B cell (primary cell): ENCODE data around the gene SPAAR. TPM values are rescaled to one million over a fixed set of nuclear protein-coding genes. Genes with fewer than 3 reads are reported as not detected.

Experiments
- ATAC-seq: fragments of 200-7000 bp; cut with Tn5 transposase; one replicate; pipeline ENCODE4 v1.10.0; 2021; ENCODE audit warnings: low read depth, mild to moderate bottlenecking, moderate number of reproducible peaks, moderate library complexity
- CTCF ChIA-PET: fragments of 350-600 bp; sonication (Branson Sonifier 250); formaldehyde crosslinking; loops from one replicate; lab custom pipeline; 2021; ENCODE audit warnings: antibody characterized with exemption, inconsistent platforms; lab: Charles Lee
- POLR2A ChIA-PET: fragments of 350-600 bp; sonication (Branson Sonifier 250); formaldehyde crosslinking; loops from one replicate; lab custom pipeline; 2021; ENCODE audit warnings: antibody characterized with exemption; lab: Charles Lee
- DNase-seq: peaks from one replicate; pipeline ENCODE4 v3.0.0; 2013
- H2AFZ ChIP-seq: 2 replicates; pipeline ENCODE4 v1.6.1; 2012; ENCODE audit warnings: mild to moderate bottlenecking, low read depth, low read length; ENCODE audit not compliant: insufficient read depth, poor library complexity, severe bottlenecking
- H3K27ac ChIP-seq, 2 donors: 1 replicate in 1 of 2; 2 replicates in 1 of 2; pipeline ENCODE4 v1.5.1; 2012 to 2013; ENCODE audit warnings: low read length in 2 of 2, mild to moderate bottlenecking in 2 of 2, moderate library complexity in 1 of 2
- H3K27me3 ChIP-seq, 4 experiments: fragments of 200-600 bp in 1 of 4; sonication (generic) in 1 of 4; replicated peaks in 1 of 4; 1 replicate in 2 of 4; 2 replicates in 2 of 4; pipeline versions ENCODE4 v1.6.1 to v1.7.0; 2013 to 2016; ENCODE audit warnings: low read length in 3 of 4, mild to moderate bottlenecking in 2 of 4, mixed read lengths in 1 of 4, moderate library complexity in 1 of 4; ENCODE audit not compliant: insufficient read depth in 4 of 4, control insufficient read depth in 3 of 4; ENCODE audit errors: control extremely low read depth in 1 of 4
- H3K36me3 ChIP-seq, 2 experiments: replicated peaks in 1 of 2; 1 replicate in 1 of 2; 2 replicates in 1 of 2; pipeline versions ENCODE4 v1.6.1 to v1.7.1; 2013; ENCODE audit warnings: low read length in 1 of 2; ENCODE audit not compliant: insufficient read depth in 2 of 2, control insufficient read depth in 1 of 2; ENCODE audit errors: control extremely low read depth in 1 of 2, extremely low read depth in 1 of 2
- H3K4me1 ChIP-seq, 2 donors: fragments of 200-600 bp in 1 of 2; sonication (generic) in 1 of 2; 1 replicate in 1 of 2; 2 replicates in 1 of 2; pipeline versions ENCODE4 v1.5.1 to v1.6.1; 2013 to 2017; ENCODE audit warnings: low read length in 2 of 2; ENCODE audit not compliant: control insufficient read depth in 2 of 2, insufficient read depth in 2 of 2
- H3K4me2 ChIP-seq: replicated peaks from 2 replicates; pipeline ENCODE3; 2012; ENCODE audit warnings: mild to moderate bottlenecking, low read depth, low read length; ENCODE audit not compliant: poor library complexity, severe bottlenecking
- H3K4me3 ChIP-seq, 5 experiments: fragments of 200-600 bp in 1 of 5; sonication (generic) in 1 of 5; 1 replicate in 3 of 5; 2 replicates in 2 of 5; pipeline versions ENCODE4 v1.5.1 to v1.7.0; 2011 to 2016; ENCODE audit warnings: low read length in 4 of 5, mild to moderate bottlenecking in 4 of 5, low read depth in 2 of 5, control low read depth in 1 of 5, moderate library complexity in 1 of 5; ENCODE audit not compliant: insufficient read depth in 1 of 5; ENCODE audit errors: control extremely low read depth in 1 of 5, extremely low read depth in 1 of 5
- H3K79me2 ChIP-seq: fragments of 200-600 bp; sonication (generic); one replicate; pipeline ENCODE4 v1.6.0; 2016; ENCODE audit warnings: low read length; ENCODE audit not compliant: control insufficient read depth, insufficient read depth
- H3K9ac ChIP-seq: fragments of 200-600 bp; sonication (generic); 2 replicates; pipeline ENCODE4 v1.6.1; 2017; ENCODE audit warnings: mild to moderate bottlenecking, low read length, moderate library complexity
- H3K9me3 ChIP-seq, 3 donors: one replicate each; pipeline versions ENCODE4 v1.6.1 to v1.7.1; 2013; ENCODE audit warnings: low read length in 2 of 3; ENCODE audit not compliant: control insufficient read depth in 2 of 3, insufficient read depth in 1 of 3; ENCODE audit errors: control extremely low read depth in 1 of 3
- H4K20me1 ChIP-seq: 2 replicates; pipeline ENCODE4 v1.6.0; 2012; ENCODE audit warnings: mild to moderate bottlenecking, low read length; ENCODE audit not compliant: insufficient read depth, control insufficient read depth, poor library complexity, severe bottlenecking
- H3K27ac Mint-ChIP-seq: one replicate; pipeline ENCODE4 v1.8.0; 2021; ENCODE audit warnings: mixed read lengths
- H3K27me3 Mint-ChIP-seq: one replicate; pipeline ENCODE4 v1.8.0; 2021; ENCODE audit warnings: mixed read lengths
- H3K4me1 Mint-ChIP-seq: one replicate; pipeline ENCODE4 v1.8.0; 2021; ENCODE audit warnings: mixed read lengths
- H3K4me3 Mint-ChIP-seq: one replicate; pipeline ENCODE4 v1.8.0; 2021; ENCODE audit warnings: mixed read lengths
- H3K9me3 Mint-ChIP-seq: one replicate; pipeline ENCODE4 v1.8.0; 2022; ENCODE audit warnings: mixed read lengths; ENCODE audit not compliant: insufficient read depth
- EZH2 ChIP-seq: IDR thresholded peaks from 2 replicates; pipeline ENCODE4 v1.6.1; 2012; ENCODE audit warnings: borderline replicate concordance, low read depth, mild to moderate bottlenecking, moderate library complexity, low read length; ENCODE audit not compliant: insufficient read depth, poor library complexity, severe bottlenecking
- WGBS: methylation state at CpG from one replicate; pipeline ENCODE4 v1.1.5; 2013; ENCODE audit warnings: missing lambda C conversion rate; ENCODE audit not compliant: insufficient coverage; 5-methylcytosine and 5-hydroxymethylcytosine counted together
- intact Hi-C: fragments of 100-400 bp; cut with micrococcal nuclease; formaldehyde crosslinking; loops from one replicate; pipeline ENCODE4 v1.10.0; 2022
- polyA plus RNA-seq: library from polyadenylated mRNA; depleted of rRNA; stranded (reverse); fragments of >200 nt; gene quantifications from 2 replicates; pipeline ENCODE4 v1.2.3, GENCODE V29; 2012
- total RNA-seq, 2 donors: library from RNA; stranded (reverse); fragments of 120-200 nt in 1 of 2; gene quantifications; 1 replicate in 1 of 2; 2 replicates in 1 of 2; pipeline versions ENCODE4 v1.2.3 to v1.2.4, GENCODE V29; 2013 to 2022
- TF ChIP-seq, protein P1 (sequence below): fragments of 200-600 bp; IDR thresholded peaks from one replicate; pipeline ENCODE4 v1.8.0; 2022; ENCODE audit warnings: antibody characterized with exemption, mild to moderate bottlenecking

The SPAAR gene
- total and polyA plus RNA-seq, 2 donors (not counting 1 experiment from before 2014, with no cell fraction given) = not detected

DNA sequence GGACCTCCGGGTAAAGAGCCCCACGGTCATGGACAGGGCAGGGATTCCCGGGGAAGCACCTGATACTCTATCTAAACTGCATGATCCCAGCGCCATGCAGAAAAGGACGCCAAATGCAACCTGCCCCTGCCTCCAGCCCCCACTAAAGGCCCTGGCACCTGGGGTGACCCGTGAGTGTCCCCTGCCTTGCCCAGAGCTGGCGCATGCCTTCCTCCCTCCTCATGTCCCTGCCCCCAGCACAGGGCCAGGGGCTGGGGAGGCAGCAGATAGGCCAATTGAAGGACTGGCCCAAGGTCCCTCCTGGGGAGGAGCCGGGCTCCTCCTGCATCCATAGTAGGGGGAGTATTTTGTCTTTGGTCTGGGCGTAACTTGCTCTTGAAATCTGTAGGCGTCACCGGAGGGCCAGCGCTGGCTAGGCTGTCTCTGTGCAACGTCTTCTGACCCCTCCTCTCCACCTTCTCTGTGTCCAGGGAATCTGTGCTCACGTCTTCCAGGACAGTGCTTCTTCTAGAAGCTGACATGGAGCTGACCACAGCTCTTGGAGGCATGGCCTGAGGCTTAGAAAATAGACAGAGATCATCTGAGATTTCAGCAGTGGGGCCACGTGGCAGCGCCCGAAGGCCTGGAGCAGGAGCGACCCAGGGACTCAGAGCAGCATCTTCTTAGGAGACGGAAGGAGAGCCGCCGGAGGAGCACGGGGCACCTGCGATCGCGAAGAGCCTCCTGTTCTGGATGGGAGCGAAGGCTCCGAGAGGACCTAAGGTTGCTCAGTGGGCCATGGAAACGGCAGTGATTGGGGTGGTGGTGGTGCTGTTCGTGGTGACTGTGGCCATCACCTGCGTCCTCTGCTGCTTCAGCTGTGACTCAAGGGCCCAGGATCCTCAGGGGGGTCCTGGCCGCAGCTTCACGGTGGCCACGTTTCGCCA, 660 bp downstream of the SPAAR start:
- no peak overlapping the region for H3K4me3 ChIP-seq
- ATAC-seq (no peak), DNase-seq (no peak)
- H3K27ac ChIP-seq = no peak overlapping the region
- POLR2A ChIA-PET = no interaction called here
- Mint-ChIP-seq H3K27ac (no peak overlapping the region), H3K27me3 (peaks cover 21% of the 10 kb centered on the region), H3K9me3 (no peaks in the 10 kb centered on the region), H3K4me3 (no peak overlapping the region), H3K4me1 (peaks cover 7% of the 10 kb centered on the region)
- H4K20me1 ChIP-seq = no peaks in the 10 kb centered on the region
- no peak for TF ChIP-seq EZH2
- TF ChIP-seq, protein P1, sequence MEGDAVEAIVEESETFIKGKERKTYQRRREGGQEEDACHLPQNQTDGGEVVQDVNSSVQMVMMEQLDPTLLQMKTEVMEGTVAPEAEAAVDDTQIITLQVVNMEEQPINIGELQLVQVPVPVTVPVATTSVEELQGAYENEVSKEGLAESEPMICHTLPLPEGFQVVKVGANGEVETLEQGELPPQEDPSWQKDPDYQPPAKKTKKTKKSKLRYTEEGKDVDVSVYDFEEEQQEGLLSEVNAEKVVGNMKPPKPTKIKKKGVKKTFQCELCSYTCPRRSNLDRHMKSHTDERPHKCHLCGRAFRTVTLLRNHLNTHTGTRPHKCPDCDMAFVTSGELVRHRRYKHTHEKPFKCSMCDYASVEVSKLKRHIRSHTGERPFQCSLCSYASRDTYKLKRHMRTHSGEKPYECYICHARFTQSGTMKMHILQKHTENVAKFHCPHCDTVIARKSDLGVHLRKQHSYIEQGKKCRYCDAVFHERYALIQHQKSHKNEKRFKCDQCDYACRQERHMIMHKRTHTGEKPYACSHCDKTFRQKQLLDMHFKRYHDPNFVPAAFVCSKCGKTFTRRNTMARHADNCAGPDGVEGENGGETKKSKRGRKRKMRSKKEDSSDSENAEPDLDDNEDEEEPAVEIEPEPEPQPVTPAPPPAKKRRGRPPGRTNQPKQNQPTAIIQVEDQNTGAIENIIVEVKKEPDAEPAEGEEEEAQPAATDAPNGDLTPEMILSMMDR = no peak
- no peaks in the 10 kb centered on the region for H3K36me3 ChIP-seq
- 91% methylated on average over 33 of the region's 34 CpGs for WGBS
- no peak overlapping the region for H2AFZ ChIP-seq
- peaks cover 4 to 7% of the 10 kb centered on the region in 2 donors for H3K4me1 ChIP-seq
- CTCF ChIA-PET = interaction anchor here (0.5 to 1.6 kb wide), 4 partner anchors 26 to 84 kb away, joined by 3 to 4 read pairs (median 4); no protein-coding TSS in a partner anchor
- H3K27me3 ChIP-seq = peaks cover 0 to 13% (median 3%) of the 10 kb centered on the region in 4 experiments
- intact Hi-C loops = no loop called here
- H3K4me2 ChIP-seq = no peak overlapping the region
- no peaks in the 10 kb centered on the region for H3K79me2 ChIP-seq
- no peak overlapping the region for H3K9ac ChIP-seq
- H3K9me3 ChIP-seq = no peaks in the 10 kb centered on the region
